OCI-LY1 (cell line): Measurements from ENCODE around the gene PGS1.

Experiments
- H2AFZ ChIP-seq: fragments of 200-600 bp; sonication (generic), shearing (Covaris generic); 2 replicates; pipeline ENCODE4 v1.6.0; 2014; ENCODE audit warnings: antibody characterized with exemption, mild to moderate bottlenecking, low read length
- H3F3A ChIP-seq: fragments of 200-600 bp; sonication (generic), shearing (Covaris generic); 2 replicates; pipeline ENCODE4 v1.6.0; 2014; ENCODE audit warnings: mild to moderate bottlenecking, antibody characterized with exemption, low read length, moderate library complexity; ENCODE audit not compliant: insufficient read depth
- H3K27ac ChIP-seq: fragments of 200-600 bp; sonication (generic); 2 replicates; pipeline ENCODE4 v1.5.1; 2014; ENCODE audit warnings: low read length, mixed run types, mild to moderate bottlenecking, low read depth; ENCODE audit not compliant: poor library complexity, severe bottlenecking
- H3K27me3 ChIP-seq: fragments of 200-600 bp; sonication (generic); 2 replicates; pipeline ENCODE4 v1.6.0; 2014; ENCODE audit warnings: antibody characterized with exemption, mild to moderate bottlenecking, low read length, moderate library complexity; ENCODE audit not compliant: insufficient read depth
- H3K36me3 ChIP-seq: fragments of 200-600 bp; sonication (generic); 2 replicates; pipeline ENCODE4 v1.6.1; 2014; ENCODE audit warnings: mild to moderate bottlenecking, antibody characterized with exemption, low read length, moderate library complexity, mixed read lengths; ENCODE audit not compliant: insufficient read depth
- H3K4me1 ChIP-seq: fragments of 200-600 bp; sonication (generic); 2 replicates; pipeline ENCODE4 v1.5.1; 2014; ENCODE audit warnings: mild to moderate bottlenecking, low read length, moderate library complexity; ENCODE audit not compliant: insufficient read depth, severe bottlenecking
- H3K4me2 ChIP-seq: fragments of 200-600 bp; sonication (generic), shearing (Covaris generic); 2 replicates; pipeline ENCODE4 v1.6.1; 2014; ENCODE audit warnings: low read length
- H3K4me3 ChIP-seq: fragments of 200-600 bp; sonication (generic); 2 replicates; pipeline ENCODE4 v1.5.1; 2014; ENCODE audit warnings: low read length, low read depth, mild to moderate bottlenecking, mixed read lengths; ENCODE audit not compliant: poor library complexity, severe bottlenecking
- H3K79me2 ChIP-seq: fragments of 200-600 bp; shearing (Covaris generic); 2 replicates; pipeline ENCODE4 v1.6.1; 2016; ENCODE audit warnings: mixed run types, low read length, mixed read lengths; ENCODE audit not compliant: insufficient read depth
- H3K9ac ChIP-seq: fragments of 200-600 bp; sonication (generic), shearing (Covaris generic); 2 replicates; pipeline ENCODE4 v1.6.1; 2014; ENCODE audit warnings: mild to moderate bottlenecking, low read length, mixed read lengths
- H3K9me2 ChIP-seq: fragments of 200-600 bp; sonication (generic), shearing (Covaris generic); 2 replicates; pipeline ENCODE4 v1.6.1; 2014; ENCODE audit warnings: low read depth, mild to moderate bottlenecking, low read length, mixed read lengths
- H3K9me3 ChIP-seq: fragments of 200-600 bp; shearing (Covaris generic); 2 replicates; pipeline ENCODE4 v1.6.1; 2014; ENCODE audit warnings: low read length, mixed read lengths
- H4K20me1 ChIP-seq: fragments of 200-600 bp; sonication (generic), shearing (Covaris generic); 2 replicates; pipeline ENCODE4 v1.6.0; 2016; ENCODE audit warnings: mild to moderate bottlenecking, low read length; ENCODE audit not compliant: insufficient read depth
- EZH2 ChIP-seq: fragments of 200-600 bp; sonication (generic), shearing (Covaris generic); IDR thresholded peaks from 2 replicates; pipeline ENCODE4 v1.8.0; 2017; ENCODE audit warnings: borderline replicate concordance, mixed run types, mild to moderate bottlenecking, antibody characterized with exemption, low read length, moderate library complexity, mixed read lengths
- TF ChIP-seq, protein P1 (sequence below): fragments of 200-600 bp; sonication (generic), shearing (Covaris generic); IDR thresholded peaks from 2 replicates; pipeline ENCODE4 v1.5.1; 2017; ENCODE audit warnings: mild to moderate bottlenecking, antibody characterized with exemption, low read length, moderate library complexity, mixed read lengths

The PGS1 gene

DNA sequence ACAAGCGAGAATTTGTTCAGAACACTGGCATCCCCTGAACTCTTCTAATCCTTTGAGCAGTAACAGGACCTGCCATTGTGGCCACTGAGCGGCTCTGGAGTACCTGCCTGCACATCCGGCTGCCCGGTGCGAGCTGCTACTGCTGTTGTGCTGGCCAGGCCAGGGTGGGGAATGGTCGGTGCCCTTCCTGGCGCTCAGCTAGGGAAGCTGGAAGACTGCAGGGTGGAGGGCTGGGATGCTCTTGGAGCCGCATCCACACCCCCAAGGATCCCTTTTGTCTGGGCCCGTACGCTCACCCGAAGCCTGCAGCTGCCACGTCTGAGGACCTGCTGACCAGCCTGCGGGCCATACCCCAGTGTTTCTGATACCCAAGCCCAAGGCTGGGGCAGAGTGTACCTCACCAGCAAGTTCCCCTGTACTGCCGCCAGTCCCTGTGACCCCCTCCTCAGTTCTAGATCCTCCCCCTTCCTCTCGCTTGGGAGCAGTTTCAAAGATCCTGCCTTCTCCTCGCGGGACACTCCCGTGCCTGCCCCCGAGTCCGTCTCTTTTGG lies 49.7 kb downstream of the PGS1 start:
- Histone ChIP-seq H3K9ac (no peak overlapping the region), H3K79me2 (no peaks in the 10 kb centered on the region)

DNA sequence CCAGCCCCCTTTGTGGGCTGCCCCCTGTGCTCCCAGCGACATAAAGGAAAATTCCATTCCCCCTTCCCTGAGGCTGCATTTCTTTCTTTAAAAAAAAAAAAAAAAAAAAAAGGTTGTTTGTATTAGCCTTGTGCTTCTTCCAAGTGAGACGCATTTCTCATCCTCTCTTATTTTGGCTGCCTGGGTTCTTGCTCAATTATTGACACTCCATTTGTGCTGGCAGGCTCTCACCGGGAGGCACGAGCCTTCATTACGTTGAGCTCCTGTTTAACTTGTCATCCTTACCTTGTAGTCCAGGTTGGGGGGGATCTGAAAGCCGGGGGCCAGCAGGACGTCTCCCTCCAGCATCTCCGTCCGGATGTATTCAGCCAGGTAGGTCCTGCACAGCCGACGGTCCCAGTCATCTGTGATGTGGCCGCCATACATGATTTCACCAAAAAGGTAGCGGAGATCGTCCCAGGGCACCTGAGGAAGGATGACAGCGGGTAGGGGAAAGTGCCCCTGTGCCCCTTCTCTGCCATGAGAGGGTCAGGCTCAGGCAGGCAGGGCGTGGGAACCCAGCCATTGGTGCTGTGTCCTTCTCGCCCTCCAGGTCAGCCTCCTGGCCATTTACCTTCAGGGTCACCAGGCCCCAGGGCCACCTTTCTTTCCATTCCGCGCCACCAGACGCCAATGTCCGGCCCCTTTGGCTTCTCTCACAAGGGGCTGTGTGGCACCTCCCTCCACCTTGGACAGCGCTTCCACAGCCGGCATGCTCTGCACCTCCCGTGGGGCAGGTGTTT lies 50.6 kb downstream of the PGS1 start:
- TF ChIP-seq, protein P1, sequence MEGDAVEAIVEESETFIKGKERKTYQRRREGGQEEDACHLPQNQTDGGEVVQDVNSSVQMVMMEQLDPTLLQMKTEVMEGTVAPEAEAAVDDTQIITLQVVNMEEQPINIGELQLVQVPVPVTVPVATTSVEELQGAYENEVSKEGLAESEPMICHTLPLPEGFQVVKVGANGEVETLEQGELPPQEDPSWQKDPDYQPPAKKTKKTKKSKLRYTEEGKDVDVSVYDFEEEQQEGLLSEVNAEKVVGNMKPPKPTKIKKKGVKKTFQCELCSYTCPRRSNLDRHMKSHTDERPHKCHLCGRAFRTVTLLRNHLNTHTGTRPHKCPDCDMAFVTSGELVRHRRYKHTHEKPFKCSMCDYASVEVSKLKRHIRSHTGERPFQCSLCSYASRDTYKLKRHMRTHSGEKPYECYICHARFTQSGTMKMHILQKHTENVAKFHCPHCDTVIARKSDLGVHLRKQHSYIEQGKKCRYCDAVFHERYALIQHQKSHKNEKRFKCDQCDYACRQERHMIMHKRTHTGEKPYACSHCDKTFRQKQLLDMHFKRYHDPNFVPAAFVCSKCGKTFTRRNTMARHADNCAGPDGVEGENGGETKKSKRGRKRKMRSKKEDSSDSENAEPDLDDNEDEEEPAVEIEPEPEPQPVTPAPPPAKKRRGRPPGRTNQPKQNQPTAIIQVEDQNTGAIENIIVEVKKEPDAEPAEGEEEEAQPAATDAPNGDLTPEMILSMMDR: no peak
- TF ChIP-seq EZH2: no peak
- no peak overlapping the region for H3K4me3 ChIP-seq
- no peaks in the 10 kb centered on the region for H3K9me2 ChIP-seq

More for the DNA sequence above, 49.7 kb downstream of the PGS1 start:
- Histone ChIP-seq H3K9me2 (no peaks in the 10 kb centered on the region), H3K27ac (no peak overlapping the region), H4K20me1 (no peaks in the 10 kb centered on the region), H3K4me3 (no peak overlapping the region), H2AFZ (no peak overlapping the region), H3F3A (no peaks in the 10 kb centered on the region), H3K4me2 (no peak overlapping the region), H3K36me3 (peaks cover 19% of the 10 kb centered on the region), H3K9me3 (no peaks in the 10 kb centered on the region), H3K27me3 (no peaks in the 10 kb centered on the region), H3K4me1 (no peaks in the 10 kb centered on the region)
- TF ChIP-seq, protein P1: no peak
- TF ChIP-seq EZH2: no peak

DNA sequence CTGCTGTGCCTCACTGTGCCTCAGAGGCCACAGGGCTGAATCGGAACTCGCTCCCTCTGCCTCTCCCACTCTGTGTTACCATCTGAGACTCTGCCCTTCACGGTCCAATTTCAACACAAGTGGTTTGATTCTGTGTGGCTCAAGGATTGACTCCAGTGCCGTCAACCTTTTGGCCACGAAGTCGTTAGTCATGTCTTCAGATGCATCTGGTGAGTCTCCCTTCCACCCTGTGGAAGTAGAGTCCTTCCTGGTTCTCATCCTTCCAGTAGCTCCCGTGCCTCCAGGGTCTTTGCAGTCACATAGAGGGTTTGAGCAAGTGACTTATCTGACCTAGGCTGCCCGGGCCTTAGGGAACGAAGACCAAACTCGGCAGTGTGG lies 51.2 kb downstream of the PGS1 start:
- H3K36me3 ChIP-seq: peaks cover 7% of the 10 kb centered on the region
- no peaks in the 10 kb centered on the region for H3F3A ChIP-seq
- no peaks in the 10 kb centered on the region for H3K9me2 ChIP-seq
- no peak overlapping the region for H2AFZ ChIP-seq
- TF ChIP-seq, protein P1: no peak
- TF ChIP-seq EZH2: no peak
- H4K20me1 ChIP-seq: no peaks in the 10 kb centered on the region
- H3K27ac ChIP-seq: no peak overlapping the region
- H3K4me1 ChIP-seq: no peaks in the 10 kb centered on the region
- no peak overlapping the region for H3K9ac ChIP-seq
- no peaks in the 10 kb centered on the region for H3K9me3 ChIP-seq
- H3K4me2 ChIP-seq: no peak overlapping the region
- no peaks in the 10 kb centered on the region for H3K27me3 ChIP-seq
- no peak overlapping the region for H3K4me3 ChIP-seq
- H3K79me2 ChIP-seq: no peaks in the 10 kb centered on the region

More for the DNA sequence above, 50.6 kb downstream of the PGS1 start:
- no peaks in the 10 kb centered on the region for H3K79me2 ChIP-seq
- no peaks in the 10 kb centered on the region for H3K4me1 ChIP-seq
- no peaks in the 10 kb centered on the region for H3K27me3 ChIP-seq
- no peaks in the 10 kb centered on the region for H3F3A ChIP-seq
- no peak overlapping the region for H3K9ac ChIP-seq
- no peaks in the 10 kb centered on the region for H3K9me3 ChIP-seq
- peaks cover 12% of the 10 kb centered on the region for H3K36me3 ChIP-seq
- no peaks in the 10 kb centered on the region for H4K20me1 ChIP-seq
- no peak overlapping the region for H3K27ac ChIP-seq
- H2AFZ ChIP-seq: no peak overlapping the region
- H3K4me2 ChIP-seq: no peak overlapping the region
